Ovary (tissue), 9 donors: ENCODE measurements around the gene PDK1. TPM values are rescaled to one million over a fixed set of nuclear protein-coding genes. Genes with fewer than 3 reads are reported as not detected.
"Not testable (repeated sequence)": the region's sequence is repeated elsewhere in the genome, so short reads cannot be mapped to it uniquely, and the experiment has no call there.

Experiments
- DNase-seq, 5 donors: peaks; one replicate each; pipeline ENCODE4 v3.0.0-alpha.2; 2019 to 2020
- H3K27ac ChIP-seq, 2 donors: fragments of 200-600 bp; one replicate each; pipeline versions ENCODE4 v1.5.1 to v1.8.0; 2019 to 2022
- H3K27me3 ChIP-seq: fragments of 200-600 bp; one replicate; pipeline ENCODE4 v1.8.0; 2022
- H3K36me3 ChIP-seq: fragments of 200-600 bp; sonication (generic); one replicate; pipeline ENCODE4 v1.5.1; 2019
- H3K4me1 ChIP-seq: one replicate; pipeline ENCODE4 v1.8.1; 2013; ENCODE audit warnings: mild to moderate bottlenecking, moderate library complexity; ENCODE audit not compliant: insufficient read depth
- H3K4me3 ChIP-seq: fragments of 200-600 bp; sonication (generic); one replicate; pipeline ENCODE4 v1.5.1; 2017
- H3K9me3 ChIP-seq, 2 donors: fragments of 200-600 bp in 1 of 2; sonication (generic) in 1 of 2; one replicate each; pipeline versions ENCODE4 v1.5.1 to v1.8.1; 2013 to 2019; ENCODE audit warnings: mild to moderate bottlenecking in 1 of 2, moderate library complexity in 1 of 2
- EP300 ChIP-seq: sonication (generic); formaldehyde crosslinking; IDR thresholded peaks from one replicate; pipeline ENCODE4 v1.6.1; 2017; ENCODE audit warnings: antibody characterized with exemption
- POLR2A ChIP-seq: fragments of 450-650 bp; IDR thresholded peaks from one replicate; pipeline ENCODE4 v1.6.1; 2017; ENCODE audit warnings: antibody characterized with exemption, mild to moderate bottlenecking, moderate library complexity
- WGBS, 3 donors: extraction: QIAGEN DNeasy Blood & Tissue Kit in 1 of 3; methylation state at CpG; one replicate each; pipeline versions ENCODE4 v1.1.5 to v1.1.7; 2013 to 2017; 5-methylcytosine and 5-hydroxymethylcytosine counted together
- intact Hi-C, 4 donors: fragments of 100-400 bp; cut with DNase I; formaldehyde crosslinking; loops; one replicate each; pipeline versions ENCODE4 v1.11.0 to v1.15.1; 2022 to 2023
- polyA plus RNA-seq, 2 donors: library from polyadenylated mRNA; stranded (reverse); fragments of 200-250 nt in 1 of 2; fragments of 350-450 nt in 1 of 2; fragmentation: Illumina TruSeq in 1 of 2; extraction: RNeasy Lipid Tissue Mini Kit (QIAGEN cat#74804) in 1 of 2; gene quantifications; one replicate each; pipeline ENCODE4 v1.2.3, GENCODE V29; 2013 to 2014
- total RNA-seq, 7 donors: library from RNA; depleted of rRNA in 2 of 7; stranded (reverse); fragments of >200 nt in 2 of 7; fragmentation: NEBNext Ultra II Directional in 3 of 7; extraction: Animal tissue kit (Norgen Biotek cat#: 25700) in 3 of 7; gene quantifications; one replicate each; pipeline versions ENCODE4 v1.1.0 to v1.2.4, GENCODE V29; 2016 to 2023
- TF ChIP-seq, protein P1 (sequence below), 3 donors: fragments of 450-650 bp in 2 of 3; fragments of 200-600 bp in 1 of 3; IDR thresholded peaks; one replicate each; pipeline versions ENCODE4 v1.5.1 to v1.8.0; 2016 to 2022; ENCODE audit warnings: antibody characterized with exemption in 3 of 3, mild to moderate bottlenecking in 1 of 3
- donor health status: DM: no; HTN: no; CAD: no; lungs with moderate emphysema.
- donor health status: DM: no; HTN: no; CAD: no.
- donor health status: Bipolar disorder and iron deficiency.
- donor health status: DM: yes; HTN: yes; CAD: no.
- donor health status: DM: no; HTN: no; CAD: no.
- donor health status: DM: yes; HTN: yes; CAD: no.

Gene PDK1
- total and polyA plus RNA-seq, 9 donors, result 5.1 to 53.0 (median 20.9) TPM

DNA sequence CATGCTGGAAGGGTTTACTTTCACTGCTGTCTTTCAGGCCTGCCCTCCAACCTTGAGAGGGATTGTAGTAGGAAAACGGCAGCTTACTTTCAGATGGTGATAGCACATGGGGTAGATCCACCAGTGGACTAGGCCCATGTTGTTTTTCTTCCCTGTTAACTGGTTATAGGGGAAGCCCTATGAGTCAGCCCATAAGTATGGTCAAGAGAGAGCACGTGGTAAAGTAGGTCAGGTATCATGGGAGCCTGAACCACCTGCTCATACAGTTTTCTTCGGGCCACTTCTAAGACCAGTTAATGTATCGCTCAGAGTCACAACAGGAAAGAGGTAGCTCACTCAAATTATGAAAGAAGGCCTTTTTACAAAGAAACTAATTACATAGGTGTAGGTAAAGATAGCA, 33.0 kb downstream of the PDK1 start:
- DNase-seq, result no peak
- TF ChIP-seq, protein P1, sequence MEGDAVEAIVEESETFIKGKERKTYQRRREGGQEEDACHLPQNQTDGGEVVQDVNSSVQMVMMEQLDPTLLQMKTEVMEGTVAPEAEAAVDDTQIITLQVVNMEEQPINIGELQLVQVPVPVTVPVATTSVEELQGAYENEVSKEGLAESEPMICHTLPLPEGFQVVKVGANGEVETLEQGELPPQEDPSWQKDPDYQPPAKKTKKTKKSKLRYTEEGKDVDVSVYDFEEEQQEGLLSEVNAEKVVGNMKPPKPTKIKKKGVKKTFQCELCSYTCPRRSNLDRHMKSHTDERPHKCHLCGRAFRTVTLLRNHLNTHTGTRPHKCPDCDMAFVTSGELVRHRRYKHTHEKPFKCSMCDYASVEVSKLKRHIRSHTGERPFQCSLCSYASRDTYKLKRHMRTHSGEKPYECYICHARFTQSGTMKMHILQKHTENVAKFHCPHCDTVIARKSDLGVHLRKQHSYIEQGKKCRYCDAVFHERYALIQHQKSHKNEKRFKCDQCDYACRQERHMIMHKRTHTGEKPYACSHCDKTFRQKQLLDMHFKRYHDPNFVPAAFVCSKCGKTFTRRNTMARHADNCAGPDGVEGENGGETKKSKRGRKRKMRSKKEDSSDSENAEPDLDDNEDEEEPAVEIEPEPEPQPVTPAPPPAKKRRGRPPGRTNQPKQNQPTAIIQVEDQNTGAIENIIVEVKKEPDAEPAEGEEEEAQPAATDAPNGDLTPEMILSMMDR (IDR thresholded peaks at IDR 0.05), result no peak
- TF ChIP-seq POLR2A (no peak), EP300 (no peak)
- Histone ChIP-seq H3K4me3 (no peak overlapping the region), H3K27me3 (no peaks in the 10 kb centered on the region), H3K36me3 (no peaks in the 10 kb centered on the region), H3K9me3 (no peaks in the 10 kb centered on the region), H3K4me1 (no peaks in the 10 kb centered on the region), H3K27ac (no peak overlapping the region)
- intact Hi-C loops, result no loop called here
- WGBS, 3 donors, result 91 to 92% (median 92%) methylated on average over 4 of the region's 4 CpGs

GRCh38 chr2:172591386-172591785, 35.5 kb downstream of the PDK1 start:
- 92 to 94% (median 93%) methylated on average over 4 of the region's 4 CpGs for WGBS, 3 donors
- not testable (repeated sequence) for H3K27ac ChIP-seq, H3K9me3 ChIP-seq, H3K4me1 ChIP-seq, H3K36me3 ChIP-seq, H3K27me3 ChIP-seq, DNase-seq, H3K4me3 ChIP-seq
- intact Hi-C loops, result loop anchor here in 1 of 4 donors (10.0 kb wide), 1 partner anchor 123 kb away; no protein-coding TSS in a partner anchor

- DNase-seq, H3K4me1 ChIP-seq, H3K27me3 ChIP-seq, H3K9me3 ChIP-seq, H3K4me3 ChIP-seq, H3K27ac ChIP-seq, H3K36me3 ChIP-seq: not testable (repeated sequence)
- intact Hi-C loops, result loop anchor here in 1 of 4 donors (10.0 kb wide), 1 partner anchor 123 kb away; no protein-coding TSS in a partner anchor
Observed at GRCh38 chr2:172592190-172592589, 36.3 kb downstream of the PDK1 start.

DNA sequence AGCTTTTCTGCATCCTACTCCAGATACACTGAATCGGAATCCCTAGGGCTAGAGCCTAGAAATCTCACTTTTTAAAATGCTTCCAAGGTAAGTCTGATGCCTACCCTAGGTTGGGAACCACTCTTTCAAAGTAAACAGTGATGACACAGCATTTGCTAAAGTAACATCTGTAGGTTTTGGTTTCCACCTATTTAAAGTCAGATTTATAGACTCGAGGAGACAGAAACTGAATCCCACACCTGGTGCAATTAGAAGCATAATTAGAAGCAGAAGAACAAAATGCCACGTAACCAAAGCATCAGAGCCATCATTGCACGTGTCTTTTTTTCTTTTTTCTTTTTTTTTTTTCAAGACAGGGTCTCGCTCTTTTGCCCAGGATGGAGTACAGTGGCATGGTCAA, 40.9 kb downstream of the PDK1 start:
- H3K27ac ChIP-seq, result no peak overlapping the region
- no peaks in the 10 kb centered on the region for H3K4me1 ChIP-seq
- H3K36me3 ChIP-seq, result no peaks in the 10 kb centered on the region
- H3K27me3 ChIP-seq, result no peaks in the 10 kb centered on the region
- intact Hi-C loops, result loop anchor here in 1 of 4 donors (10.0 kb wide), 1 partner anchor 118 kb away; no protein-coding TSS in a partner anchor
- H3K9me3 ChIP-seq, result no peaks in the 10 kb centered on the region
- TF ChIP-seq EP300 (no peak), POLR2A (no peak)
- TF ChIP-seq, protein P1 (IDR thresholded peaks at IDR 0.05), result no peak
- H3K4me3 ChIP-seq, result no peak overlapping the region
- DNase-seq, result no peak
- 82 to 91% (median 87%) methylated on average over 5 of the region's 5 CpGs for whole genome bisulfite sequencing, 3 donors

DNA sequence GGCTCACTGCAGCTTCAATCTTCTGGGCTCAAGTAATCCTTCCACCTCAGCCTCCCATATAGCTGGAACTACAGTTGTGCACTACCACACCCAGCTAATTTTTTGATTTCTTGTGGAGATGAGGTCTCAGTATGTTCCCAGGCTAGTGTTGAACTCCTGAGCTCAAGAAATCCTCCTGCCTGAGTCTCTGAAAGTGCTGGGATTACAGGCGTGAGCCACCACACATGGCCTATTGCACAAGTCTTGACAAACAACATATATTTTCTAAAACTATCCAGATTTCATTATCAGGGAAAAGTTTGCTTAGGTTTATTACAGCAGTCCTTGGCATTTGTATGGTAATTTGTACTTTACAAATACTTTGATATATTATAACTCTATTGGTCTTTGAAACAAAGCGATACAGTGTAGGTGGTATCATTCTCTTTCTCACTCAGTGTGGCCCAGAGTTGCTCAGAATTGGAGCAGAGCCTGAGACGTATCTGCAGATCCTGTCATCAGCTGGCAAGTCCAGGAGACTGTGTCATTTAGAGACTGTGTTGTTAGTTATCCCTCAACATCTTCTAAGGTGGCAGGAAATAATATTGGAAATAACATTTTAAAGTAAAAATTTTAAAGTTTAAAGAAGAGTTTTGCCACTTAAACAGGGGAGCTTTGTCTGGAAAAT, 41.4 kb downstream of the PDK1 start:
- WGBS, 3 donors, result 92 to 94% (median 94%) methylated on average over 3 of the region's 3 CpGs
- Histone ChIP-seq H3K9me3 (no peaks in the 10 kb centered on the region), H3K36me3 (no peaks in the 10 kb centered on the region), H3K27ac (no peak overlapping the region), H3K27me3 (no peaks in the 10 kb centered on the region), H3K4me3 (no peak overlapping the region), H3K4me1 (no peaks in the 10 kb centered on the region)
- DNase-seq, result no peak
- TF ChIP-seq, protein P1 (IDR thresholded peaks at IDR 0.05), result no peak
- intact Hi-C loops, result loop anchor here in 1 of 4 donors (10.0 kb wide), 1 partner anchor 117 kb away; no protein-coding TSS in a partner anchor
